GM19463 (cell line): Measurements from ENCODE around the gene AMDHD1.
A peak's percentile ranks its signal among the peaks of the same experiment; 100 is the strongest.

Source experiments
- ATAC-seq: cut with Tn5 transposase; IDR thresholded peaks from one replicate; pipeline ENCODE4 v1.9.1; 2021; ENCODE audit warnings: mild to moderate bottlenecking, moderate library complexity; ENCODE audit not compliant: unreplicated experiment

The AMDHD1 gene

DNA sequence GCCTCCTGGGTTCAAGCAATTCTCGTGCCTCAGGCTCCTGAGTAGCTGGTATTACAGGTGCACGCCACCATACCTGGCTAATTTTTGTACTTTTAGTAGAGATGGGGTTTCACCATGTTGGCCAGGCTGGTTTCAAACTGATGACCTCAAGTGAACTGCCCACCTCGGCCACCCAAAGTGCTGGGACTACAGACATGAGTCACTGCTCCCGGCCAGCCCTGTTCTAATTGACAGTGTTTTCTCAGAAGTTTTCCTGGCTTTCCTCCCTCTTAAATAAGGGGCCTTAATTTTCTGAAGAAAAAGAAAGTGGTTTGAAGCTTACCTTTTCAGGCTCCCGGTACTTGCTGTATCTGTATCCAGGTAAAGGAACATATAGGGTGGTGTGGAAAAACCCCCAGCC is 51.3 kb downstream of the AMDHD1 start:
- ATAC-seq, result no peak

DNA sequence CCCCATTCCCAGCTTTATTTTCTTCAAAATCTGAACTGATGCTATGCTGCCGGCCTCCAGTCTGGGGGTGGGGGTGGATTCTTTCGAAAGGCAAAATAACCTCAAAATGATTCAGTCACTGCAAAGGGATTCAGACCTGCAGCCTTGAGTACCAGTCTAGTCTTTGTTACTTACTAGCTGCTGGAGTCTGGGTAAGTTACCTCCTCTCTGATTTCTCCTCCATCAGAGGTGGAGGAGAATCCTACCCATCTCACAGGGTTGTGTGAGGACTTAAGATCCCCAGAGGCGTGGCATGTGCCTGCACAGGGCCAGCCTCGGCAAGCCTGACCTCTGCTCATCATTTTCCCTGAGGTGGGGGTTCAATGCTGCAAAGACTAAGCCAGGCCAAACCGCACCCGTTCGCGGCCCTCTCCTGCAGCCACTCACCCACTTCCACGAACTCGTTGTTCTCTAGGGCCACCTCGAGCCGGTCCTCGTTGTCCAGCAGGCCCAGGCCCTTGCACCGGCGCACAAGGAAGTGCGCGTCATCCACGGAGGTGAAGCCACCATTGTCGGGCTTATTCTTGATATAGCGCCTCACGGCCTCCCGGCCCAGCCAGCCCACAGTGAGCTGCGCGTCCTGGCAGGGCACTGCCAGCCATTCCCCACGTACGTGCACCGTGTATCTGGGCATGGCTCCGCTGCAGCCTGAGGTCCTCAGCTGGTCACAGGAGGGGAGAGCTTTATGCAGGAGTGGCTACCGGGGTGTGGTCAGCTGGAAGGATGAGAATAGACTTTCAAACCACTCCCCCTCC is 52.3 kb downstream of the AMDHD1 start:
- no peak for ATAC-seq

- ATAC-seq, result no peak
Measured at GRCh38 chr12:95996034-95996658, 53.0 kb downstream of the AMDHD1 start, which contains the start of gene HAL. TSS of gene HAL (minus strand) at chr12:95996344. CDS start at chr12:95995910, 434 bp downstream.

GRCh38 chr12:95997276-95997675 is 54.1 kb downstream of the AMDHD1 start:
- ATAC-seq, result no peak

DNA sequence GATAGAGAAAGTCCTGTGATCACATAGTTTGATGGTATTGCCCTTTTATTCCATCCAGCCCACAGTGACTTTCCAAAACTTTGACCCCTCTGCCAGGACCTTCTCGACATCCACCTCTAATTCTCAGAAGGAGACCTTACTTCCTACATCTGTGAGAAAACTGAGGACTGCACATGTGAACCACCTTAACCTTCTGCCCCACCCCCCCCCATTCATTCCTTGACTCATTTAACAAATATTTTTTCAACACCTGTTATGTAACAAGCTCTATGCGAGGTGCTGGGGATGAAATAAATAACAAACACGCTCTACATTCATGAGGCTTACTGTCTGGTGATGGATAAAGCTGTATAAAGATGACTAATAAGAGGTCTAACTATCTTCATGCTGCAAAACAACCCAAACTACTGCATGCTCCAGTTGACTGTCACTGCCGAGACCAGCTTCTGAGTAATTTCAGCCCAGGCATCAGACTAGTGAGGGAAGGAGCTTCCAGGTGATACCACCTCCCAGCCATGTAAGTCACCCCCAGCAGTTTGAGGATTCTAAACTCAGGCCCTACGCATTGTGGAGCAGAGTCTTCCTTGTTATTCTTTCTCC is 54.9 kb downstream of the AMDHD1 start:
- no peak for ATAC-seq

DNA sequence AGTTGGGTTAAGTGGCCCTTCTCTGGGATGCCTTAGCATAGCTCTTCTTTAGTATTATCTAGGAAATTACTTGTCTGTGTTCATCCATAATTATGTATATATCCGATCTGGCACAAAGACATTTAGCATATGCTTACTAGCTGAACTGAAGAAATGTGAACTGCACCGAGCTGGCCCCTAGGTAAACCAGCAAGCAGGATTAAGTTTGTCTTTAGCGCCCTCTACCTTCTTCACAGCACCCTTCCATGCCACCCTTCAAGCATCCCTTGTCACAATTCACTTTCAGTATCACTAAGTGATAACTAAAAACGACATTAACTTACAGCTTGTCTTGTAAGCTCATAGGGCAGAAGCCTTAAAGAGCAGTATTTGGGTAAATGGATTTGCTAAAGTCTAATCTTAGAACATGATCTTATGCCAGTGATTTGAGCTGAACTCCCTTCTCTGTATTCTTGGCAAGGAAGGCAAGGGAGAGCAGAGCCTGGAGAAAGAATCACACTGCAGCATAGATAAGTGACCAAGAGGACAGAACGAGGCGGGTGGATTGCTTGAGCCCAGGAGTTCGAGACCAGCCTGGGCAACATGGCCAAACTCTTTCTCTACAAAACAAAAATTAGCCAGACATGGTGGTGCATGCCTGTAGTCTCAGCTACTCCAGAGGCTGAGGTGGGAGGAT is 55.6 kb downstream of the AMDHD1 start:
- ATAC-seq, result peak; percentile 96

DNA sequence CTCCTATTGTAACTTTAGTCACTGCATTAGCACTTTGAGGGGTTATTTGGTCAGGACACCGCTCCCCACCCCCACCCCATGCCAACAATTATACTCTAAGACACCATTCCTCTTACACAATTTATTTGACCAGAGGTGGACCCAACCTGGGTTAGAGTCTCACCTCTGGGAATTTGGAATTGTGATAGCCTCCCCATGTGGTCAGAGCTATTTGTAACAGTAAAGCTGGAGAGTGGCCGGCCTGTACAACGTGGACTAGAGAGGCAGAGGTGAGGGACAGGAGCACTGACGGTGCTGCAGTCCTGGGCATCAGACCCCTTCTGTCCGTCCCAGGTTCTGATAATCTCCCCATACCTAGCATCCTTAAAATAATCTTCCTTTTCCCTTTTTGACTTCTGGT is 56.4 kb downstream of the AMDHD1 start:
- no peak for ATAC-seq

DNA sequence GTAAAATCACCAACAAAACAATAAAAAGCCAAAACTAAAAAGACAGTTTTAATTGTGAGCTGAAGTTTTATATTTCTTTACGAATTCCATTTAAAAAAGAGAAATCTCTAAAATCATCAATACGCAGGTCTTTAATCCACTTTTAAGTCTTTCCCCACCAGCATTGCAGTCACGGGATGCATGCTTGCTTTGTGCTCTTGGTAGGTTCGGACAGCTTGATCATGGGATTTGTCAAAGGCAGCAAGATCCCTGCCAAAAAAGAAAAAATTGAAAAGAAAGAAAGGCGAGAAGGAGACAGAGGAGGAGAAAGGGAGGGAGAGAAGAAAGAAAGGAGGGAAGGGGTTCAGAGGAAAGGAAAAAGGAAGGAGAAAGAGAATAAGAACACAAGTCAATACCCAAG is 57.7 kb downstream of the AMDHD1 start:
- ATAC-seq, result no peak

DNA sequence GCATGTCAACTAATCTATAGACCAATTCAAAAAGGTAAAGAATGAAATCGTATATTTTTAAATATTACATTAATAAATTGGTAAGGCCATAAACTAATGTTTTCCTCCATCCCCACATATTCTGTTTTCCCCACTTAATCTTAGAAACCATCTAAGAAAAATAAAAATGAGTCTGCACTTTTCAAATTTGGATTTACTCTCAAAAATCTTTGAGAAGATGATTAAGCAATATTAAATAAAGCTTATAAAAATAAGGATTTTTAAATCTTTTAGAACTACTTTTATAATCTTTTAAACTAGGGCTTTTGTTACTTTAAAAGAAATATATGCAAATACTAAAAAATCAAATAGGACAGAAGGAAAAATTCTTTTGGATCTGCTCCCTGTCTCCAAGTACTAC is 63.6 kb downstream of the AMDHD1 start:
- ATAC-seq, result no peak

DNA sequence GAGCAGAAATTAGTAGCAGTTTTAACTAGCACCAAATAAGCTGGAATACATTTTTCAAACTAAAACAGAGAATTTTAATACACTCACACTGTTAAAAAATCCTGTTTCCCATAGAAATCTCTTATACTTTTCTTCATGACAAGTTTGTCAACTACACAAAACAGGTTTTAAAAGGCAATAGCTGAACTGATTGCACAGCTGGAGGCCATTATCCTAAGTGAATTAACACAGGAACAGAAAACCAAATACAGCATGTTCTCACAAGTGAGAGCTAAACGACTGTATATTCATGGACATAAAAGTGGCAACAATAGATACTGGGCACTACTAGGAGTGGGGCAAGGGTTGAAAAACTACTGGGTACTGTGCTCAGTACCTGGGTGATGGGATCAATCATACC is 64.6 kb downstream of the AMDHD1 start:
- ATAC-seq, result no peak

GRCh38 chr12:96014943-96015599 is 71.9 kb downstream of the AMDHD1 start:
- no peak for ATAC-seq

- no peak for ATAC-seq
Measured at GRCh38 chr12:96015672-96016071, 72.5 kb downstream of the AMDHD1 start.
